ENCODE data around the gene HDGFL2.
"Not testable (repeated sequence)": the region's sequence is repeated elsewhere in the genome, so short reads cannot be mapped to it uniquely, and the experiment has no call there.

Gene HDGFL2

DNA sequence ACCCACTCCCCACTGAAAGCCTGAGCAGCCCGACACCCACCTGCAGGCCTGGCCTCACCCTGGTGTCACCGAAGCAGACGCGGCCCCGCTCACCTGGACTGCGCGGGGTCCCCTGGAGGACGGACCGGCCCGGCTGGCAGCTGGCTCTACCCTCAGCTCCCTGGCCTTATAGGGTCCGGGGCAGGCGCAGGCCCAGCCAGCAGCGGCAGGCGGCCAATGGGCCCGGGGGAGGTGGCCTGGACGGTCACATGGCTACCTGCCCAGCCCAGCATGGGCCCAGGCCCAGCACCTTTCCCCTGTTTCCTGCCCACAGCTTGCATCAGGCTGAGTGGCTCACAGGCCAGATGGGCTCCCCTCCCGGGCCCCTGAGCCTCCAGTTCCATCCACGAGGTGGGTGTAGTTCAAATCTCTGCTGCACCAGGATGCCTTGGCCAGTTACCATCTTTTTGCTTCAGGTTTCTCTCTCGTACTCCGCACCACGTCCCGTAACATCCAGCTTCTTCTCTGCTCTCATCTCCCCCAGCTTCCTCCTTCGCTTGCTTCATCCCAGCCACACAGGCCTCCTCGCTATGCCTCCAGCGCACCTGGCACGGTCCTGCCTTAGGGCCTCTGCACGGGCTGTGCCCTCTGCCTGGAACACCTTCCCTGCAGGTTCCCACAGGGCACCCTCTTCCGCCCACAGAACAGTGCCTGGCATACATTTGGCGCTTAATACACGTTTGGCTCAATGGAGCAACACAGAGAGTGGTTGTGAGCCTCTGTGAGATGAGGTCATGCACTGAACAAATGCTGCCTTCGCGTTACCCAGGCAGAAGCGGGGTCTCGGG is 46.5 kb downstream of the HDGFL2 start, which contains the start of gene PLIN4:
Gene PLIN4 (minus strand): TSS at position 142 of the 827 bp plus-strand sequence. CDS start 214 bp downstream, outside the sequence.
- no peak for DNase-seq
- no peaks in the 10 kb centered on the region for H3K36me3 Mint-ChIP-seq
- no peak within 1 kb of the TSS for H3K4me3 Mint-ChIP-seq
- CTCF ChIA-PET, result no interaction called here
- H3K27me3 Mint-ChIP-seq, result peaks cover 23% of the 10 kb centered on the region
- H3K9me3 Mint-ChIP-seq, result no peaks in the 10 kb centered on the region
- no peak within 1 kb of the TSS for H3K27ac Mint-ChIP-seq
- H3K4me1 Mint-ChIP-seq, result no peaks in the 10 kb centered on the region

DNA sequence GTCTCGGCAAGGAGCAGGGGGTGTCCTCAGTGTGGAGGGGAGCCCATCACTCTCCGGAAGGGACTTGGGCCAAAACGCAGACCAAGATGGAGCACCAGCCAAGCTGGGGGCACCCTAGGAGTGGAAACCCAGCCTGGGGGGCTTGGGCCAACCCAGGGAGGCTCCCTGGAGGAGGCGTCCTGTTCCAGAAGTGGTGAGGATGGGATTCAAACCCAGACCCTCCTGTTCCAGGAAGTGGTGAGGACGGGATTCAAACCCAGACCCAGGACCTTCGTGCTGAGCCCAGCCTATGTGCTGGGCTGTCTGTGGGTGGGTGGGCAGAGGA is 47.0 kb downstream of the HDGFL2 start:
- CTCF ChIA-PET, result no interaction called here
- no peak overlapping the region for H3K4me3 Mint-ChIP-seq
- no peaks in the 10 kb centered on the region for H3K4me1 Mint-ChIP-seq
- no peaks in the 10 kb centered on the region for H3K36me3 Mint-ChIP-seq
- H3K27ac Mint-ChIP-seq, result no peak overlapping the region
- H3K27me3 Mint-ChIP-seq, result peaks cover 23% of the 10 kb centered on the region
- no peak for DNase-seq
- no peaks in the 10 kb centered on the region for H3K9me3 Mint-ChIP-seq

DNA sequence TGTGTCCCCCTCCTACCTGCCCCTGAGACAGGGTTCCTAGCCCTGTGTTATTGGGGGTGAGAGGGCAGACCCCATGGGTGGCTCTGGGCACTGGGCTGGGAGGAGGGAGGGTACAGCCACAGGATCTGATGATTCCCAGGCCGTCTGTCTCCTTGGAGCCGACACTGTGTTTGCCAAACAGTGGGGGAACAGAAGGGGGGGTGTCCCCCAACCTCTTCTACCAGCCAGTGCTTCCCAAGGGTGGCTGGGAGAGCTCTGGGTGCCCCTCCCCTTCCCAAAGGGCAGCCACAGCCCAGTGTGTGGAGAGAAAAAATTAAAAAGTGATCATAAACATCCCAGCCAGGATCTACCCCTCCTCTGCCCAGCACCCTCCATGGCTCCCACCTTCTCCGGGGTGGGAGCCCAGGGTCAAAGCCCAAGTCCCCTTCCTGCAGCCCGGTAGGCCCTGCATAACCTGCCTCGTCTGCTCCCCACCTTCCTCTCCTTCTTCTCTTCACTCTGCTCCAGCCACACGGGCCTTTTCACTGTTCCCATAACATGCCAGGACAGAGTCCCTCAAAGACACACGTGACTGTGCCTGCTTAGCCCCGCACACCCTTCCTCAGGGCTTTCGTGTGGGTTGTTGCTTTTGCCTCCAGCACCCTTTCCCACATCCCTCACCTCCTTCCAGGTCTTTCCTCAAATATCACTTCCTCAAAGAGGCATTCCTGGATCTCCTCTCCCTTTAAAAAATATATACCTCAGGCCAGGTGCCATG is 47.6 kb downstream of the HDGFL2 start:
- no peaks in the 10 kb centered on the region for H3K9me3 Mint-ChIP-seq
- no peak for DNase-seq
- H3K27me3 Mint-ChIP-seq, result peaks cover 23% of the 10 kb centered on the region
- no peak overlapping the region for H3K4me3 Mint-ChIP-seq
- H3K36me3 Mint-ChIP-seq, result no peaks in the 10 kb centered on the region
- CTCF ChIA-PET, result no interaction called here
- H3K4me1 Mint-ChIP-seq, result no peaks in the 10 kb centered on the region
- H3K27ac Mint-ChIP-seq, result no peak overlapping the region

DNA sequence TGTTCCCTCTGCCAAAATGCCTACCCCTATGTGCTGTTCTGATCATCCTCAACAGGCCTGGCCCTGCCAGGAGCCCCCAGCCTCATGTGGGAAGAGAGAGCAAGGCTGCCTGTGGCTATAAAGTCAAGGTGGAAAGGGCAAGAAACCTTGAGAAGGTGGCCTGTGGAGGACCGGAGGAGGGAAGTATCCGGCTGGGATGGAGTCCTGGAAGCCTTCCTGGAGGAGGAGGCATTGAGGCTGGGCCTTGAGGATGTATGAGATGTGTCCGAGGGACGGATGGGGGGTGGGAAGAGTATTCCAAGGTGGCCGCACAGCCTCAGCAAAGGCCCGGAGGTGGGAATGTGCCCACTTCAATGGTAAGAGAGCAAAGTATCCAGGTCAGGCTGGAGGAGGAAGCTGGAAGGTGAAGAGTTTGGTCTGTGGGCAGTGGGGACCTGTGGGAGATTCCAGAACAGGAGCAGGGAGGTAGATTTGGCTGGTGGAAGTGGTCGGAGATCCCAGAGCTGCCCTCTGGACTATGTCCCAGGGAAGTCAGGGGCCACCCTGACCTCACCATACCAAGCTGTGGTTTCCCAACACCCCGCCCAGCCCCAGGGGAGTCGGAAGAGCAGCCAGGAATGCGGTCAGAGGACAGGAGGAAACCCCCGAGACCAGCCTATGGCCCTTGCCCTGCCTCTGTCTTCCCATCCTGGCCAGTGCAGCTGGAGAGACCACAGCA is 49.2 kb downstream of the HDGFL2 start:
- no peak overlapping the region for H3K4me3 Mint-ChIP-seq
- no peaks in the 10 kb centered on the region for H3K4me1 Mint-ChIP-seq
- no peak for DNase-seq
- peaks cover 23% of the 10 kb centered on the region for H3K27me3 Mint-ChIP-seq
- H3K36me3 Mint-ChIP-seq, result no peaks in the 10 kb centered on the region
- H3K9me3 Mint-ChIP-seq, result no peaks in the 10 kb centered on the region
- H3K27ac Mint-ChIP-seq, result no peak overlapping the region
- CTCF ChIA-PET, result interaction anchor here (0.7 kb wide), 1 partner anchor 12 kb away, joined by 3 read pairs; no protein-coding TSS in a partner anchor

- CTCF ChIA-PET, result interaction anchor here (0.6 to 0.7 kb wide), 2 partner anchors 12 to 90 kb away, joined by 3 to 4 read pairs; no protein-coding TSS in a partner anchor
- no peak for DNase-seq
- Mint-ChIP-seq H3K4me3 (no peak overlapping the region), H3K27me3 (peaks cover 23% of the 10 kb centered on the region), H3K4me1 (no peaks in the 10 kb centered on the region), H3K27ac (no peak overlapping the region), H3K9me3 (no peaks in the 10 kb centered on the region), H3K36me3 (no peaks in the 10 kb centered on the region)
Measured at GRCh38 chr19:4521888-4522242, 49.8 kb downstream of the HDGFL2 start.

DNA sequence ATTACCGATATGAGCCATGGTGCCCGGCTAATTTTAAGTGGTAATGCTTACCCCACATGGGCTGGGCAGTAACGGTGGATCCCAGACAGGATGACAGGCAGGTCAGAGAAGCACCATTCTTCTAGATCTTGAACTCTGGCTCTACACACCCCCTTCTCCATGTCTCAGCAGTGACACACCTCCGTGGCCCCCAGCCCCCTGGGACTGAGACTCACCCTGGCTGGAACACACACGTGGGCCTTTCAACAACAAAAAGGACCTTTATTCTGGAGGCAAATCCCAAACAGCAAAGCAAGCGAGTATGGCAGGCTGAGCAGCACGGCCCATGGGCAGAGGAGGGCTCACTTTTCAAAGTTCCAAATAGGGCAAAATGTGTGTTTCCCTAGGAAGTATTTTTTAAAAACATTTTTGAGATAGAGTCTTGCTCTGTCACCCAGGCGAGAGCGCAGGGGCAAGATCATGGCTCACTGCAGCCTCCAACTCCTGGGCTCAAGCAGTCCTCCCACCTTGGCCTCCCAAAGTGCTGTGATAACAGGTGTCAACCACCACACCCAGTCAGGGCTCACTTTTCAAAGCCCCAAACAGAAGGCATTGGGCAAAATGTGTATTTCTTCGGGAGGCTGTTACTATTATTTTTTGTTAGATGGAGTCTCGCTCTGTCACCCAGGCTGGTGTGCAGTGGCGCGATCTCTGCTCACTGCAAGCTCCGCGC is 50.4 kb downstream of the HDGFL2 start:
- no peaks in the 10 kb centered on the region for H3K9me3 Mint-ChIP-seq
- DNase-seq, result no peak
- no peaks in the 10 kb centered on the region for H3K36me3 Mint-ChIP-seq
- peaks cover 23% of the 10 kb centered on the region for H3K27me3 Mint-ChIP-seq
- no peaks in the 10 kb centered on the region for H3K4me1 Mint-ChIP-seq
- CTCF ChIA-PET, result interaction anchor here (0.6 to 4.5 kb wide), 11 partner anchors 9 to 288 kb away, joined by 3 to 30 read pairs (median 5); partner anchors contain the start of gene PLIN5
- H3K27ac Mint-ChIP-seq, result no peak overlapping the region
- H3K4me3 Mint-ChIP-seq, result no peak overlapping the region

- Mint-ChIP-seq H3K27ac (no peak overlapping the region), H3K4me3 (no peak overlapping the region), H3K27me3 (peaks cover 17% of the 10 kb centered on the region), H3K9me3 (no peaks in the 10 kb centered on the region), H3K4me1 (no peaks in the 10 kb centered on the region), H3K36me3 (no peaks in the 10 kb centered on the region)
- peak; percentile 32 for DNase-seq
- CTCF ChIA-PET, result interaction anchor here (0.5 to 4.5 kb wide), 13 partner anchors 9 to 624 kb away, joined by 3 to 30 read pairs (median 5); partner anchors contain the start of gene PLIN5
Measured at GRCh38 chr19:4523306-4524110, 51.4 kb downstream of the HDGFL2 start.

- Mint-ChIP-seq H3K9me3 (no peaks in the 10 kb centered on the region), H3K4me1 (no peaks in the 10 kb centered on the region), H3K36me3 (no peaks in the 10 kb centered on the region), H3K27ac (no peak overlapping the region), H3K27me3 (peaks cover 12% of the 10 kb centered on the region), H3K4me3 (no peak overlapping the region)
- CTCF ChIA-PET, result interaction anchor here (0.6 to 4.5 kb wide), 12 partner anchors 9 to 257 kb away, joined by 3 to 30 read pairs (median 8); partner anchors contain the start of gene PLIN5
- DNase-seq, result peak; percentile 82
Measured at GRCh38 chr19:4524808-4525562, 52.9 kb downstream of the HDGFL2 start.

DNA sequence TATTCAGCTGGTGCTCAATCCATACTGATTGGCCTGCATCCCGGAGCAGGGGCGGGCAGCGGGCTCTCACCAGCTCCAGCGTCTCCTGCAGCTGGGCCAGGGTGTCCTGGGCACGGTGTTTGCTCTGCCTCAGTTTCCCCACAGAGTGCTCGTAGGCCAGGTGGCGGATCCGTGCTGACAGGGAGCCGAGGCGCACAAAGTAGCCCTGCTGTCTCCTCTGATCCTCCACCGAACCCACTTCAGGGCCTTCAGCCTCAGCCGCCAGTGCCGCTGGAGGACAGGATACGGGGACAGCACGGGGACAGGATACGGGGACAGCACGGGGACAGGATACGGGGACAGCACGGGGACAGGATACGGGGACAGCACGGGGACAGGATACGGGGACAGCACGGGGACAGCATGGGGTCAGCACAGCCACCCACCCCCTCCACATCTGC is 53.5 kb downstream of the HDGFL2 start:
- no peak overlapping the region for H3K4me3 Mint-ChIP-seq
- no peak overlapping the region for H3K27ac Mint-ChIP-seq
- no peak for DNase-seq
- H3K36me3 Mint-ChIP-seq, result no peaks in the 10 kb centered on the region
- no peaks in the 10 kb centered on the region for H3K4me1 Mint-ChIP-seq
- CTCF ChIA-PET, result interaction anchor here (0.6 to 4.5 kb wide), 11 partner anchors 8 to 258 kb away, joined by 3 to 30 read pairs (median 7); partner anchors contain the start of gene PLIN5
- H3K27me3 Mint-ChIP-seq, result peaks cover 16% of the 10 kb centered on the region
- no peaks in the 10 kb centered on the region for H3K9me3 Mint-ChIP-seq

- not testable (repeated sequence) for H3K4me3 Mint-ChIP-seq
Measured at GRCh38 chr19:4527377-4527776, 55.3 kb downstream of the HDGFL2 start.

DNA sequence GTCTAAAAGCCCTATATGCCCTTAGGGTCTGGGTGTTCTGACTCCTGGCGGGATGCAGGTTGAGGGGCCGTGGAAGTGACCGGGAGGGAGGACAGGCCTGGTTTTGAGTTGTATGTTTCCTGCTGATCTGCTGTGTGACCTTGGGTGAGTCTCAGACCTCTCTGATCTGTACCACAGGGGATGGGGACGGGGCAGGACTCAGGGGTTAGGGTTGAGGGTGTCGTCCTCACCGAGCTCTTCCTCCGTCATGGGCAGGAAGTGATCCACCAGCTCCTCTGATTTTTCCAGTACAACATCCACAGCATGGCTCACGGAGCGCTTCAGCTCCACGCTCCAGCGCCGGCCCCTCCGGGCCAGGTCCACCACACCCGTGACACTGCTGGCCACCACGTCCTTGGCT is 56.7 kb downstream of the HDGFL2 start:
- H3K9me3 Mint-ChIP-seq, result no peaks in the 10 kb centered on the region
- no peak overlapping the region for H3K4me3 Mint-ChIP-seq

More at GRCh38 chr19:4527377-4527776, 55.3 kb downstream of the HDGFL2 start:
- H3K27ac Mint-ChIP-seq, H3K4me1 Mint-ChIP-seq, DNase-seq, H3K9me3 Mint-ChIP-seq, H3K36me3 Mint-ChIP-seq: not testable (repeated sequence)
- H3K27me3 Mint-ChIP-seq, result peaks cover 23% of the 10 kb centered on the region
- CTCF ChIA-PET, result interaction anchor here (1.2 kb wide), 1 partner anchor 260 kb away, joined by 4 read pairs; no protein-coding TSS in a partner anchor

DNA sequence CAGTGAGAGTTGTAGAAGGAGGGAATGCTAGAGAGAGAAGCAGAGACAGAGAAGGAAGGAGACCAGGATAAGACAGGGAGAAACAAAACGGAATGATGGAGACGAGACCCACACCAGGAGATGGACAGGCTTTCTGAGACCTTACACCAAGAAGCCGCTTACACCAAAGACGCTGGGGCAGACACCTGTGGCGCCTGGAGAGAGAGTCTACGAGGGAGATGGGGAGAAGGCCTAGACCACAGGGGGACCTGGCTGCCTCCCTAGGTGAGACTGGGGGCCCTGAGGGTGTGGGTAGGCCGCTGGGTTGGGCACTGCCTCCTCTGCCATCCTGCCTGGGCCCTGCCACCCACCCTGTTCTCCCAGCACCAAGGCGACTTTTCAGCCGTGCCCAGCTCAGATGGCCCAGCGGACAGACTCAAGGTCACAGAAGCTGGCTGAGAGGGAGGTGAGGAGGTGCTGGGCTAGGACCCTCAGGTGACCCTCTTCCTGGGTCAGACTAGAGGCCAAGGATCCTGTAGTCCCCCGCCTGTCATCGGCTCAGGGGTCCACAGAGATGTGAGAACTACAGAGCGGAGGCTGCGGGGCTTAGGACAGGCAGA is 57.9 kb downstream of the HDGFL2 start:
- no peaks in the 10 kb centered on the region for H3K9me3 Mint-ChIP-seq
- no peak overlapping the region for H3K4me3 Mint-ChIP-seq
- H3K27ac Mint-ChIP-seq, result no peak overlapping the region
- H3K4me1 Mint-ChIP-seq, result no peaks in the 10 kb centered on the region
- CTCF ChIA-PET, result no interaction called here
- peaks cover 46% of the 10 kb centered on the region for H3K27me3 Mint-ChIP-seq
- H3K36me3 Mint-ChIP-seq, result no peaks in the 10 kb centered on the region
- no peak for DNase-seq

More for the DNA sequence above, 56.7 kb downstream of the HDGFL2 start:
- DNase-seq, result no peak
- CTCF ChIA-PET, result interaction anchor here (1.2 kb wide), 1 partner anchor 262 kb away, joined by 4 read pairs; no protein-coding TSS in a partner anchor
- H3K4me1 Mint-ChIP-seq, result no peaks in the 10 kb centered on the region
- no peaks in the 10 kb centered on the region for H3K36me3 Mint-ChIP-seq
- peaks cover 35% of the 10 kb centered on the region for H3K27me3 Mint-ChIP-seq
- no peak overlapping the region for H3K27ac Mint-ChIP-seq
